Prostate gland (tissue), 2 donors: ENCODE measurements around the gene KIF2A.

Experiments used
- CTCF ChIP-seq, 4 experiments: fragments of 200-600 bp in 2 of 4; fragments of 450-650 bp in 2 of 4; sonication (generic) in 2 of 4; IDR thresholded peaks; 1 replicate in 3 of 4; 2 replicates in 1 of 4; pipeline ENCODE4 v1.5.1; 2016 to 2019; ENCODE audit warnings: antibody characterized with exemption in 4 of 4, mild to moderate bottlenecking in 2 of 4, moderate library complexity in 2 of 4
- POLR2A ChIP-seq: fragments of 450-650 bp; IDR thresholded peaks from one replicate; pipeline ENCODE4 v1.6.1; 2016; ENCODE audit warnings: antibody characterized with exemption, mild to moderate bottlenecking

GRCh38 chr5:62283005-62283404, 23.0 kb upstream of the KIF2A start:
- TF ChIP-seq CTCF (IDR thresholded peaks at IDR 0.05) (no peak), POLR2A (no peak)
